ENCODE measurements around the gene MZT2A. TPM values are rescaled to one million over a fixed set of nuclear protein-coding genes. Genes with fewer than 3 reads are reported as not detected.
"Not testable (repeated sequence)": the region's sequence is repeated elsewhere in the genome, so short reads cannot be mapped to it uniquely, and the experiment has no call there.

Gene MZT2A
- total RNA-seq, 1 donor from 2014 or later: 45.0 TPM

DNA sequence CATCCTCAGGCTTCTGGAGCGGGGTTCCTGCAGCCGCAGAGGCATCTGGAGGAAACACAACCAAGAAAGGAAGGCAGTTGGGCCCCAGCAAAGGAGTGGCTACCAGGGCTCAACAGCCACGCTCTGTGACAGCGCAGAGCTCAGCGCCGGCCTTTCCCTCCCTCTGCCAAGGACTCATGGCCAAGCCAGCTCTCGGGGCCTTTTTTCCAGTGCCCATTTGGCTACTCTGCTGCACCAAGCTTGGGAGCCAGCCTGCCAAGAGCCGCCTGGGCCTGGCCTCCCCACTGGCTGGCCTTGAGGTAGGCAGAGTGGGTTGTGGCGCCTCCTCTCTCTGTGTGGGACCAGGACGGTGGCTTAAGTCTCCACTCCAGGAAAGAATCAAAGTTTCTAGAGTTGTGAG, 28.3 kb upstream of the MZT2A start:
- H3F3A ChIP-seq (ENCODE audit: low read depth): no peaks in the 10 kb centered on the region
- no peaks in the 10 kb centered on the region for H3K4me1 ChIP-seq
- H3K27ac Mint-ChIP-seq: no peak overlapping the region
- H3K9me3 ChIP-seq (ENCODE audit: low read depth): no peaks in the 10 kb centered on the region
- no peak overlapping the region for H3K4me3 ChIP-seq
- no peak overlapping the region for H3K4me3 Mint-ChIP-seq
- H3K27me3 Mint-ChIP-seq (ENCODE audit: insufficient read depth, low read depth): no peaks in the 10 kb centered on the region
- H3K4me1 Mint-ChIP-seq: no peaks in the 10 kb centered on the region
- DNase-seq (ENCODE audit: low spot score): no peak
- H3K9me3 Mint-ChIP-seq: no peaks in the 10 kb centered on the region
- no peaks in the 10 kb centered on the region for H4K20me1 ChIP-seq (ENCODE audit: low read depth)
- H3K4me2 ChIP-seq: no peak overlapping the region
- no peaks in the 10 kb centered on the region for H3K36me3 ChIP-seq
- no peaks in the 10 kb centered on the region for H3K27me3 ChIP-seq
- H3K79me2 ChIP-seq (ENCODE audit: low read depth): no peaks in the 10 kb centered on the region
- no peak overlapping the region for H3K9ac ChIP-seq
- H2AFZ ChIP-seq (replicated peaks): no peak overlapping the region
- H3K36me3 Mint-ChIP-seq: peaks cover 4% of the 10 kb centered on the region
- no peak overlapping the region for H3K27ac ChIP-seq
- TF ChIP-seq EZH2 (IDR thresholded peaks at IDR 0.05): no peak
- TF ChIP-seq, protein P1, sequence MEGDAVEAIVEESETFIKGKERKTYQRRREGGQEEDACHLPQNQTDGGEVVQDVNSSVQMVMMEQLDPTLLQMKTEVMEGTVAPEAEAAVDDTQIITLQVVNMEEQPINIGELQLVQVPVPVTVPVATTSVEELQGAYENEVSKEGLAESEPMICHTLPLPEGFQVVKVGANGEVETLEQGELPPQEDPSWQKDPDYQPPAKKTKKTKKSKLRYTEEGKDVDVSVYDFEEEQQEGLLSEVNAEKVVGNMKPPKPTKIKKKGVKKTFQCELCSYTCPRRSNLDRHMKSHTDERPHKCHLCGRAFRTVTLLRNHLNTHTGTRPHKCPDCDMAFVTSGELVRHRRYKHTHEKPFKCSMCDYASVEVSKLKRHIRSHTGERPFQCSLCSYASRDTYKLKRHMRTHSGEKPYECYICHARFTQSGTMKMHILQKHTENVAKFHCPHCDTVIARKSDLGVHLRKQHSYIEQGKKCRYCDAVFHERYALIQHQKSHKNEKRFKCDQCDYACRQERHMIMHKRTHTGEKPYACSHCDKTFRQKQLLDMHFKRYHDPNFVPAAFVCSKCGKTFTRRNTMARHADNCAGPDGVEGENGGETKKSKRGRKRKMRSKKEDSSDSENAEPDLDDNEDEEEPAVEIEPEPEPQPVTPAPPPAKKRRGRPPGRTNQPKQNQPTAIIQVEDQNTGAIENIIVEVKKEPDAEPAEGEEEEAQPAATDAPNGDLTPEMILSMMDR (IDR thresholded peaks at IDR 0.05): no peak
- TF ChIP-seq EZH2phosphoT487 (IDR thresholded peaks at IDR 0.05): no peak

DNA sequence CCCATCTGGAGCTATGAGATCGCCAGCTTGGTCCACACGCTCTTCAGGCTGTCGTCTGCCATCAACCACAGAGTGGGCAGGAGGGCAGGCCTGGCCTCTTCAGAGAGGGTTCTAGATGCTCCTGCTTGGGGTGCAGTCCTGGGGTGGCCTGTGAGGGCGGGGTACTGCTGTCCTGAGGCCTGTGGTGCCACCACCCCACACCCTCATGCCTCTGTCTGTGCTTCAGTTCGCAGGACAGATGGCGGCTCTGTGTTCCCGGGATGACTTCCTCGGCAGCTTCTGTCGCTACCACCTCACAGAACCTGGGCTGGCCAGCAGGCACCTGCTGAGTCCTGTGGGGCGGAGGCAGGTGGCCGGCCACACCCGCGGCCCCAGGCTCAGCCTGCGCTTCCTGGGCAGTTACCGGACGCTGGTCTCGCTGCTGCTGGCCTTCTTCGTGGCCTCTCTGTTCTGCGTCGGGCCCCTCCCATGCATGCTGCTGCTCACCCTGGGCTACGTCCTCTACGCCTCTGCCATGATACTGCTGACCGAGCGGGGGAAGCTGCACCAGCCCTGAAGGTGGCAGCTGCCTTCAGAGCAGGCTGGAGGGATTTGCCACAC, 27.8 kb upstream of the MZT2A start:
- H3K4me2 ChIP-seq; H3K9ac ChIP-seq; H3K27ac ChIP-seq; H3K4me3 ChIP-seq; H3F3A ChIP-seq (ENCODE audit: low read depth); H3K9me3 Mint-ChIP-seq; H3K79me2 ChIP-seq (ENCODE audit: low read depth); H3K4me1 Mint-ChIP-seq; H3K36me3 ChIP-seq; H3K27me3 ChIP-seq; H3K4me1 ChIP-seq; H3K27me3 Mint-ChIP-seq (ENCODE audit: insufficient read depth, low read depth); H3K36me3 Mint-ChIP-seq; H3K9me3 ChIP-seq (ENCODE audit: low read depth); H4K20me1 ChIP-seq (ENCODE audit: low read depth); DNase-seq (ENCODE audit: low spot score); H3K27ac Mint-ChIP-seq; H3K4me3 Mint-ChIP-seq; H2AFZ ChIP-seq (replicated peaks): not testable (repeated sequence)

DNA sequence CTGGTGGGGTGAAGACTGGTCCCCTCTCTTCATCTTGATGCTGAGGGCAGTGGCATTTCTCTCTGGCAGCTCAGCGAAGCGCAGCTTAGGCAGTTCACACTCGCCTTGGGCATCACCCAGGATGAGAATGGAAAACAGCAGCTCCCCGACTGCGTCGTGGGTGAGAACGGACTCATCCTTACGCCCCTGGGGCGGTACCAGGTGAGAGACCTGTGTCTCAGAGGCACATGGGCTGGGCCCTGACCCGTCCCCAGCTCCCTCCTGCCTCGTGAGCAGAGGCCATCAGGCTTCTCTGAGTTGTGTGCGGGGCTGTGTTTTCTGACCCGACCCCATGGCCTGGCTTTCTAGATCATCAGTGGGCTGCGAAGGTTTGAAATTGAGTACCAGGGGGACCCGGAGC, 27.3 kb upstream of the MZT2A start:
- no peak overlapping the region for H3K4me3 ChIP-seq
- Mint-ChIP-seq H3K4me3 (no peak overlapping the region), H3K9me3 (no peaks in the 10 kb centered on the region), H3K4me1 (no peaks in the 10 kb centered on the region), H3K36me3 (peaks cover 4% of the 10 kb centered on the region), H3K27ac (no peak overlapping the region), H3K27me3 (ENCODE audit: insufficient read depth, low read depth) (no peaks in the 10 kb centered on the region)
- no peaks in the 10 kb centered on the region for H4K20me1 ChIP-seq (ENCODE audit: low read depth)
- no peaks in the 10 kb centered on the region for H3K4me1 ChIP-seq
- H3K9me3 ChIP-seq (ENCODE audit: low read depth): no peaks in the 10 kb centered on the region
- H3K9ac ChIP-seq: no peak overlapping the region
- DNase-seq (ENCODE audit: low spot score): no peak
- H3K79me2 ChIP-seq (ENCODE audit: low read depth): no peaks in the 10 kb centered on the region
- H3K36me3 ChIP-seq: no peaks in the 10 kb centered on the region
- no peak overlapping the region for H2AFZ ChIP-seq (replicated peaks)
- H3K27ac ChIP-seq: no peak overlapping the region
- H3K4me2 ChIP-seq: no peak overlapping the region
- no peaks in the 10 kb centered on the region for H3F3A ChIP-seq (ENCODE audit: low read depth)
- no peaks in the 10 kb centered on the region for H3K27me3 ChIP-seq
- TF ChIP-seq, protein P1 (IDR thresholded peaks at IDR 0.05): no peak
- TF ChIP-seq EZH2 (IDR thresholded peaks at IDR 0.05): no peak
- TF ChIP-seq EZH2phosphoT487 (IDR thresholded peaks at IDR 0.05): no peak

DNA sequence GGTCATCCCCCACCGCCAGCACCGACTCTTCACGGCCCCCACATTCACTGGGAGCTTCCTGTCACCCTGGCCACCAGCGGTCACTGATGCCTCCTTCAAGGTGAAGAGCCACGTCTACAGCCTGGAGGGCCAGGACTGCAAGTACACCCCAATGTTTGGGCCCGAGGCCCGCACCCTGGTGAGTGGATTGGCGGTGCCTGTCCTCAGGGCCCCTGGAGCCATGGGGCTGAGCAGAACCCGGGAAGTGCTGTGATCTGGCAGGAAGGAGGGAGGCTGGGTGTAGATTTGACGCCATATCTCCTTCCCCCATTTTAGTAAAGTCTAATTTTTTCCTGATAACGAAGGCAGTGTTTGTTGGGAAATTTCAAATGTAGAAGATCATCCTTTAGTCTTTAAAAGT, 26.3 kb upstream of the MZT2A start:
- H3K4me1 ChIP-seq; H3K27me3 ChIP-seq; H2AFZ ChIP-seq (replicated peaks); H3K9me3 ChIP-seq (ENCODE audit: low read depth); H3K27ac ChIP-seq; H3K4me1 Mint-ChIP-seq; H3K4me2 ChIP-seq; H3K27ac Mint-ChIP-seq; H3K4me3 ChIP-seq; H3K9ac ChIP-seq; H3K27me3 Mint-ChIP-seq (ENCODE audit: insufficient read depth, low read depth); H3K4me3 Mint-ChIP-seq; H4K20me1 ChIP-seq (ENCODE audit: low read depth); H3K36me3 ChIP-seq; H3K36me3 Mint-ChIP-seq; DNase-seq (ENCODE audit: low spot score); H3F3A ChIP-seq (ENCODE audit: low read depth); H3K9me3 Mint-ChIP-seq; H3K79me2 ChIP-seq (ENCODE audit: low read depth): not testable (repeated sequence)

DNA sequence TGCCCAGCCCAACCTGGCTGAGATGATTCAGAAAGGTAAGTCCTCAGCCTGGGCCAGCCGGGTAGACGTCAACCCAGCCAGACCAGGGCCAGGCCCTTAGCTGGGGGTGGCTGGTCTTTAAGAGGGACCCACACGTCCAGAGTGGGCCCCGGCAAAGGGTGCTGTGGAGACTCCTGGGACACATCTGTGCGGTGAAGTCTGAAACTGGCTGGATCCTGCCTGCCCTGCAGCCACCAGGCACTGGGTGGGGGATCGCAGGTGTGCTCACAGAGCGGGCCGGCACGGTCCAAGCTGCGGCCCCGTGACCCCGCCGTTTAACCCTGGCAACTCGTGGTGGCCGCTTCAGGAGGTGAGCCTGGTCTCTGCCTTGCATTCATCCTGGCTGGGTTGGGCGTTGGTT, 25.7 kb upstream of the MZT2A start:
- H3K27me3 Mint-ChIP-seq (ENCODE audit: insufficient read depth, low read depth); H3K9me3 Mint-ChIP-seq; H3K4me2 ChIP-seq; H3K4me1 ChIP-seq; H2AFZ ChIP-seq (replicated peaks); H3K9ac ChIP-seq; H3K27me3 ChIP-seq; H3K4me1 Mint-ChIP-seq; H3K36me3 Mint-ChIP-seq; H3K4me3 Mint-ChIP-seq; H4K20me1 ChIP-seq (ENCODE audit: low read depth); H3K27ac ChIP-seq; H3K79me2 ChIP-seq (ENCODE audit: low read depth); H3K36me3 ChIP-seq; H3K9me3 ChIP-seq (ENCODE audit: low read depth); H3K4me3 ChIP-seq; H3K27ac Mint-ChIP-seq; DNase-seq (ENCODE audit: low spot score); H3F3A ChIP-seq (ENCODE audit: low read depth): not testable (repeated sequence)
